Cerebellar cortex (tissue), 1 donor: ENCODE data around the gene EFNA1.

ENCODE experiments used
- DNase-seq: peaks from one replicate; pipeline ENCODE4 v3.0.0-alpha.2; 2015; ENCODE audit warnings: low spot score

The EFNA1 gene

DNA sequence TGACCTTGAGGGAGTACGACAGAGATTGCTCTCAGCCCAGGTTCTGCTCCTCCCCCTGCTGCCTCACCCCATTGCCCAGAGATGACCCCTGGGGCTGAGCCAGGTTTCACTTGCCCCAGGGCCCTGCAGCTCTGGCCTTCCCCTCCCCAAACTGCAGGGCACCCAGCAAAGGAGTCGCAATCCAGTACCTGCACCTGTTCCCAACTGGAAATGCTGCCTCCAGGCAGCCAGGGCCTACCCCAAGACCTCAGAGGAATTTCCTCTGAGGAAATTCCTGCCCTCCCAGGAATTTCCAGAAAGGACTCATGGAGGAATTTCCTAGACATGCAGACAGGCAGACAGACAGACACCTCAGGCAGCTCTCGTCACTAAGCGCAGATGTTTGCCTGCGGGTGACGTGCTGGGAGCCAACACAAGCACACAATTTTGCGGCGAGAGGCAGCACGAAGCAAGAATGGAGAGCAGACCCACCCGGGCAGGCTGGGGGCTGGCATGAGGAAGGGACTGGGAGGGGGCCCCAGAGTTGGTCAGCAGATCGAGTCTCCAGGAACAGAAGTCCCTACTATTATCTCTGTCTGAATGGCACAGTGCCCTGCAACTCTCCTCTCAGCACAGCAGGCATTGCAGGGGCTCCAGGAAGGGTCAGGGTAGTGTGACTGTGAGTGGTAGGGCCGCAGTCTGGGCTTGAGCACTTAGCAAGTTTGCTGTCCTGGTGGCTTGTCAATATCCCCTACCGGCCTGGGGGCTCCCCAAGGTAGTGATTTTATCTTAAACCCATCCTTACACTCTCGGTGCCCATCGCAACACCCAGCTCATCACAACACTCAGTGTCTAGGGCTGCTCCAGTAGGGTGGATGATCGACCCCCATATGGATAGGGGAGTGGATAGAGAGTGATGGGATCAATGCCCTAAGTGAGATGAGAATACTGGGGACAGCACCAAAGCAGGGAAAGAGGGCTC lies 2.9 kb upstream of the EFNA1 start:
- DNase-seq, result no peak

- DNase-seq, result peak; percentile 25
These were observed 2.1 kb upstream of the EFNA1 start for GRCh38 chr1:155125511-155125945.

DNA sequence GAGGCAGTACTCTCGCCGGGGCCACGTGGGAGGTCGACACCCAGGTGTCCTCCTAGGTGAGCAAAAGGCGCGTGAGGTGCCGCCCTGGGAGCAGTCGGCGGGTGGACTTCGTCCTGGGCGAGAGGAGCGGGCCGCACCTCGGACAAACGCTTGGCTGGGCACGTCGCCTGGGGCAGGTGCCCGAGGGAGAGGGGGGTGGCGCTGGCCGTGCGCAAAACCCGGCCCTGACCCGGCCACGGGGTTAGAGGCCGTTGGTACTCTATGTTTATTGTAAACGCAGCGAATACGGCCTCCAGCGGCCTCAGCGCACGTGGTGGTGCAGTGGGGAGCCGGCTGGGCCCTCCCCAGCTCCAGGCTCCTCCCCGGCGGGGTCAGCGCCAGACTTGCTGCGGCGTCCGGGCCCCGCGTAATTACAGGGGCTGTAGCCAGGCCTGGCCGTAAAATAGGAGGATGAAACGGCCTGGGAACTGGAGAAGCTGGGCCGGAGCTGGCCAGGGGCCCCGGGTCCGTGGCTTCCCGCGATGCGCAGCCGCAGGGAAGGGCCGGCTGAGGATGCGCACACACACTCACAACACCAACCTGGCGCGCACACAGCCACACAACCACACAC lies 1.6 kb upstream of the EFNA1 start:
- peak; percentile 66 for DNase-seq

DNA sequence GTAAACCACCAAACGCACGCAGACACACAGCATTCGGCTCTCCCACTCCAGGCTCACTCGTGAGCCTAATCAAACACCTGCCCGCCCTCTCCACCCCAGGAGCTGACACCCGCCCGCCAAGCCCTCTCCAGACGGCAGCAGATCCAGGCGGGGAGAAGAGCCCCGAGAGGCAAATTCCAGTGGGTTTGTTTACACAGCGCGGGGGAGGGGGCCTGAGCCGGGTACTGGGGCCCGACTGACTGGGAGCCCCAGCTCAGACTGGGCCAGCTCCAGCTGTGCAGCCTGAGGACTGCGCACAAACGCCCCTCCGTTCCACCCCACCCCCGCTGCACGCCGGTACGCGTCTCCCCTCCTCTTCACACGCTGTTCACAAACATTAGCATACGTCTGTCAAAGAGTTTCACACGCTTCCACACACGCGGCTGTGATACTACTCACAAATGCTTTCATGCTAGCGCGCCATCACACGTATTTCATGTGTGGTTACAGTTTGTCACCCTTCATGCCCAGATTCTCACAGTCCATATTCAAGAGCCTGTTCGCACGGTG lies 1.0 kb upstream of the EFNA1 start:
- peak; percentile 56 for DNase-seq

GRCh38 chr1:155127967-155128754 lies 485 bp downstream of the EFNA1 start:
- no peak for DNase-seq

DNA sequence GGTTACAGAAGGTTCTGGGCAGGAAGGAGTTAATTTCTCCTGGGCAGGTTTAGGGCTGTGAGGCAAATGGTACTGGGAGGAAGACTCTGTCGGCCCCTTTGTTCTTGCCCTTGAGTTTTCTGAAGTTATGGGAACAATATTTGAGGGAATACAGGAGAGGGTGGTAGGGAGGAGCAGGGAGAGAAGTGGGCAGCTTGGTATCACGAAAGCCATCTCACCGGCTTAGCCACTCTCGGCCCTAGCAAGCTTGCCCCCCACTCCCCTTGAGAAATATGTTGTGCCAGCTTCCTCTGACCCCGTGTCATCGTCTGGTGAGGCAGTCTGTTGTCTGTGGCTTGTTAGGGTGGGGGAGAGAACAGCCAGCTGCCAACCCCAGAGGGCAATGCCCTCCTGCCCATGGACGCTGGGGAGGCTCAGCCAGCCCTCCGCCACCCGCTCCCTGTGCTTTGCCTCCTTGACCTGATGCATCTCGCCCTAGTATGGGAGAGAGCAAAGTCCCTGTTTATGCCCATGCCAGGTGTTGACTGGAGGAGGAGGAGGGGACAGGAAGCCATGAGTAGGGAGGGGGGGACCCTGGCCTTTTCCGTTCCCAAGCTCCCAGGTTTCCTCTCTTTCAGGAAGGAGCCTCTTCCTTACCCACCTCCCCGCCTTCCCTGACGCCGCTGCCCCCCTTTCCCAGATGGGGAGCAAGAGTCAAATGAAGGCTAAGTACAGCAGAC lies 1.2 kb downstream of the EFNA1 start:
- DNase-seq, result peak; percentile 38

DNA sequence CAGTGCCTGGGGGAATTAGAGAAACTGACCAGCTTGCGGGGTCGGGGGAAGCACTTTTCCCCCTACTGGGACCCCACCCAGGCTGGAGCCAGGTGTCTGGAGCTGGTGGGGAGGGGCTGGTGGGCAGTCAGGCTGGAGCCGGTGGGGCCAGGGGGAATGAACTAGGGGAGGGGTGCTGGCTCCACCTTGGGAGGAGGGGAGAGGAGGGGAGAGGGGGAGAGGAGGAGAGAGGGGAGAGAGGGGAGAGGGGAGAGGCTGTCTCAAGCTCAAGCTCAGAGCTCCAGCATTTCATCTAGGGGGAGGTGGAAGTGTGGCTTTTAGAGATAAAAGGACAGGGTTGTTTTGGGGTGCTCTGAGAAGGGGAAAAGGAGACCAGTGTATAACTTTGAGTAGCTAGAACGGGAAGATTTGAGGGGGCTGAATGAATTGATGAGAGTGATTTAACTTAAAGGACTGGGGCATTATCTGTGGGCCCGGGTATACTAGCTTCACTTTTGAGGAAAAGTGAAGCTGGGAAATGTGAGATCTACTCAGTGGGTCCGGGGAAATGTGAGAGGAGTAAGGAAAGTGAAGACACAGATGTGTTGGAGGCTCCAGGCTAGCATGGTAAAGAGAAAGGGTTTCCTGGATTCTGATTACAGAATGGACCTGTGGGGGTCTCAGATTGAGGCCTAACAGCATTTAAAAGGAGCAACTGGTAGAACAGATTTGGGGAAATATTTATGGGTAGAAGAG lies 2.8 kb downstream of the EFNA1 start:
- DNase-seq, result no peak

DNA sequence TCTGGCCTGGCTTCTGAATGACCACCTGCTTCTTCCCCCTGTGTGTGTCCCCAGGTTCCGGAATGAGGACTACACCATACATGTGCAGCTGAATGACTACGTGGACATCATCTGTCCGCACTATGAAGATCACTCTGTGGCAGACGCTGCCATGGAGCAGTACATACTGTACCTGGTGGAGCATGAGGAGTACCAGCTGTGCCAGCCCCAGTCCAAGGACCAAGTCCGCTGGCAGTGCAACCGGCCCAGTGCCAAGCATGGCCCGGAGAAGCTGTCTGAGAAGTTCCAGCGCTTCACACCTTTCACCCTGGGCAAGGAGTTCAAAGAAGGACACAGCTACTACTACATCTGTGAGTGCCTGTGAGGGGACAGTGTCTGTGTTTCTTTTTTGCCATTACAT lies 3.6 kb downstream of the EFNA1 start:
- DNase-seq, result no peak

- DNase-seq, result no peak
These were observed 4.2 kb downstream of the EFNA1 start for GRCh38 chr1:155131856-155132255.

DNA sequence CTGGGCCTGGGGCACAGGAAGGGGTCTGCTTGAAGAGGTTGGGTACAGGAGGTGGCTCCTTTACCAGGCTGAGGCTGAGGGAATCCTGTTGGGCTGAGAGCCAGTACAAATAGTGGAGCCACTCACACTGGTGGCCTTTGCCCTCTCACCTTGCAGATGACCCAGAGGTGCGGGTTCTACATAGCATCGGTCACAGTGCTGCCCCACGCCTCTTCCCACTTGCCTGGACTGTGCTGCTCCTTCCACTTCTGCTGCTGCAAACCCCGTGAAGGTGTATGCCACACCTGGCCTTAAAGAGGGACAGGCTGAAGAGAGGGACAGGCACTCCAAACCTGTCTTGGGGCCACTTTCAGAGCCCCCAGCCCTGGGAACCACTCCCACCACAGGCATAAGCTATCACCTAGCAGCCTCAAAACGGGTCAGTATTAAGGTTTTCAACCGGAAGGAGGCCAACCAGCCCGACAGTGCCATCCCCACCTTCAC lies 6.2 kb downstream of the EFNA1 start:
- DNase-seq, result no peak

DNA sequence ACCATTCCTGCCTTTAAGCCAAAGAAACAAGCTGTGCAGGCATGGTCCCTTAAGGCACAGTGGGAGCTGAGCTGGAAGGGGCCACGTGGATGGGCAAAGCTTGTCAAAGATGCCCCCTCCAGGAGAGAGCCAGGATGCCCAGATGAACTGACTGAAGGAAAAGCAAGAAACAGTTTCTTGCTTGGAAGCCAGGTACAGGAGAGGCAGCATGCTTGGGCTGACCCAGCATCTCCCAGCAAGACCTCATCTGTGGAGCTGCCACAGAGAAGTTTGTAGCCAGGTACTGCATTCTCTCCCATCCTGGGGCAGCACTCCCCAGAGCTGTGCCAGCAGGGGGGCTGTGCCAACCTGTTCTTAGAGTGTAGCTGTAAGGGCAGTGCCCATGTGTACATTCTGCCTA lies 6.6 kb downstream of the EFNA1 start:
- no peak for DNase-seq

- DNase-seq, result peak; percentile 73
These were observed 7.3 kb downstream of the EFNA1 start for GRCh38 chr1:155134880-155135414.

DNA sequence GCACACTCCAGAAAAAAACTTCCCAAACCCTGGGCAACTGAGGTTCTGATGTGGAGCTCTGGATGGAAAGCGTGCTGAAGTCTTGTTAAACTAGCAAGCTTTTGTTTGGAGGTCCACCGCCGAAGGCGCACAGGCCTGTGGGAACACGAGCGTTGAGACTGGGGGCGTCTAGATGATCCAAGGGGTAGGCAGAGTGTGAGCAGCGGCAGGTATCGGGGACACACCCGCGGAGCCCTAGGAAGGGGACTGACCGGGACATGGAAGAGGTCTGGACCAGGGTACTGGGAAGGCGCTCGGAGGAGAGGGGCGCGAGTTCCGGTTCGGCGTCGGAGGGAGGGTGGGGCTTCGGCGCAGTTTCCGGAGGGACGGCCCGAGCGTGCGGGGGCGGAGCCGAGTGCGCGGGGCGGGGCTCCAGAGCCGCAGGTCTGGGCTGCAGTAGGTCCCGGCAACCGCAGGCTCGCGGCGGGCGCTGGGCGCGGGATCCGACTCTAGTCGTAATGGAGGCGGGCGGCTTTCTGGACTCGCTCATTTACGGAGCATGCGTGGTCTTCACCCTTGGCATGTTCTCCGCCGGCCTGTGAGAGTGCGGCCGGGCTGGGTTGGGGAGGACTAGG lies 7.8 kb downstream of the EFNA1 start, which contains the start of gene SLC50A1:
Gene SLC50A1 (plus strand): TSS at position 438 of the 614 bp plus-strand sequence. CDS start 60 bp downstream, at position 498.
- peak; percentile 94 for DNase-seq

GRCh38 chr1:155136748-155137147 lies 9.1 kb downstream of the EFNA1 start:
- no peak for DNase-seq

DNA sequence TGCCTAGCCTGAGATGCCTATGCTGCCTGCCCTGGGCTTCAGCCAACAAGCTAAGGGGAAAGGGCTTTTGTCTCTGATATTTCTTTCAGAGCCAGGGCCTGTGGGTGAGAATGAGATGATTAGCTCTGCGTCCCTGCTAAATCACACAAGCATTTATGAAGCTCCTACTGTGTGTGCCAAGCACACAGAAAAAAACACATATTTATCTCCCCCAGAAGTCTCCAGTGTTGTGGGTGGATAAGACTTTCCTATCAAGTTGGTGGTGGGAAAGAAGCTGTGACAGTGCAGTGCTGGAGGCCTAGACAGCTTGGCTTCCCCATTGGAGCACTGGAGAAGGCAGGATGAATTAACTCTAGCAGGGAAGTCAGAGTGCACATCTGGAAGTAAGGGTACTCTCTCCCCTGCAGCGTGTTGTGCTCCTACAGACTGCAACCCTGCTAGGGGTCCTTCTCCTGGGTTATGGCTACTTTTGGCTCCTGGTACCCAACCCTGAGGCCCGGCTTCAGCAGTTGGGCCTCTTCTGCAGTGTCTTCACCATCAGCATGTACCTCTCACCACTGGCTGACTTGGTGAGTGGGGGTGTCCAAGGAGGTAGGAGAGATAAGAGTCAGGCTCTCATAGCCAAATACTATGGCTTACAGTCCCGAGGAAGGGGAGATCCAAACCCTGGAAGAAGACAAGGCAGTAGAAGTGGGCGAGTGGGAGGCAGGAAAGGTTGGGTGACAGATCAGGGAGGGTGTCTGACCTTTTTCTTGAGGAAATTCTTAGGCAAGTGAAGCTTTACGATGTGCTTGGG lies 9.7 kb downstream of the EFNA1 start:
- no peak for DNase-seq

DNA sequence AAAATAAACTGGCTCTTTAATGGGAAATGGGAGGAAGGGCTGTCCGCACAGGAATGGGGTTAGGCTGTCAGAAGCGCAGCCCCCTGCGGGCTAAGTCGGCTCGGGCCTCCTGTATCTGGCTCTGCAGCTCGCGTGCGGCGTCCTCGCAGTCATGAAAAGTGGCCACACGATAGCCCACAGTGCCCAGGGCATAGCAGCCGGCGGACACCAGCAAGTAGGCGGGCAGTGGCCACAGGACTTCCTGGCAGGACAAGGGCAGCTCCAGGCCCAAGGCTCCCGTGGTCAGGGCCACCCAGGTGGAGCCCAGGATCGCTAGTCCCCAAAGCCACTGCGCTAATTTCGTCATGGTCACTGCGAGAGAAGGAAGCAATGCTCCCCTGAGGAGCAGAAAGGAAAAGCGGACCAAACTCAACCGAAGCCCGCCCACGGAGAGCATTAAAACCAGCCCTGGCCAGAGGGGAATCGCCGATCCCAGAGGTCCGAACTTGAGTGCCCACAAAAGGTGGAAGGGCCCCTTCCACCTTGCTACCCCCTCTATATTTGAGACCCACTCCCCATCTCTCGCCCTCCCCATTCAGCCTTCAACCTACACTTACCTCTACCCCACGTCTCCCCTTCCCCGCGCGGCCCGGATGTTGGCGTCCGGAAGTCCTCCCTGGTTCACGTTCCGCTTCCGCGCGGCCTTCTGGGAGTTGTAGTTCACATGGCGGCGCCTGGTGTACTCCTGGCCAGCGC lies 12.4 kb downstream of the EFNA1 start, which contains the start of gene DPM3:
Gene DPM3 (minus strand): TSS at position 637 of the 735 bp plus-strand sequence. CDS start 291 bp downstream, at position 346.
- peak; percentile 91 for DNase-seq

DNA sequence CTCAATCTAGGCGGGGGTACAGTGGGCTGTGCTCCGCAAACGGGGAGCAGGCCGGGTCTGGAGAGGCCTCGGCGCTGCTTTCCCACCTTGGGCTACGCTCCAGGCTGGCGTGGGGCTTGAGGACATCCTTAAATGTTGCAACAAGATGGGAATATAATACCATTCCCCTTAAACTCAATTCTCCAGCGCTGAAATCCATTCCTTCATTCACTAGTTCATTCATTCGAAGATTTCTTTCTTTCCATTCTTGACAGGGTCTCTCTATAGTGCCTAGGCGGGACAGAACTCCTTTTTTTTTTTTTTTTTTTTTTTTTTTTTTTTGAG lies 12.9 kb downstream of the EFNA1 start:
- DNase-seq, result no peak

DNA sequence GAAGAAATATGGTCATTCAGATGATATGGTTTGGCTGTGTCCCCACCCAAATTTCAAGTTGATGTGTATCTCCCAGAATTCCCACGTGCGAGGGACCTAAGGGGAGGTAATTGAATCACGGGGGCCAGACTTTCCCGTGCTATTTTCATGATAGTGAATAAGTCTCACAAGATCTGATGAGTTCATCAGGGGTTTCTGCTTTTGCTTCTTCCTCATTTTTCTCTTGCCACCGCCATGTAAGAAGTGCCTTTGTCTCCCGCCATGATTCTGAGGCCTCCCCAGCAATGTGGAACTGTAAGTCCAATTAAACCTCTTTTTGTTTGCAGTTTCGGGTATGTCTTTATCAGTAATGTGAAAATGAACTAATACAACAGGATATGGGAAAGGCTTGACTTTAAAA lies 14.1 kb downstream of the EFNA1 start:
- no peak for DNase-seq
